Measurements from ENCODE around the gene NEDD4L. TPM values are rescaled to one million over a fixed set of nuclear protein-coding genes. Genes with fewer than 3 reads are reported as not detected.
A peak's percentile ranks its signal among the peaks of the same experiment; 100 is the strongest.
"Not testable (repeated sequence)": the region's sequence is repeated elsewhere in the genome, so short reads cannot be mapped to it uniquely, and the experiment has no call there.

The NEDD4L gene
- total RNA-seq, result 5.1 and 6.2 TPM in 2 replicates

DNA sequence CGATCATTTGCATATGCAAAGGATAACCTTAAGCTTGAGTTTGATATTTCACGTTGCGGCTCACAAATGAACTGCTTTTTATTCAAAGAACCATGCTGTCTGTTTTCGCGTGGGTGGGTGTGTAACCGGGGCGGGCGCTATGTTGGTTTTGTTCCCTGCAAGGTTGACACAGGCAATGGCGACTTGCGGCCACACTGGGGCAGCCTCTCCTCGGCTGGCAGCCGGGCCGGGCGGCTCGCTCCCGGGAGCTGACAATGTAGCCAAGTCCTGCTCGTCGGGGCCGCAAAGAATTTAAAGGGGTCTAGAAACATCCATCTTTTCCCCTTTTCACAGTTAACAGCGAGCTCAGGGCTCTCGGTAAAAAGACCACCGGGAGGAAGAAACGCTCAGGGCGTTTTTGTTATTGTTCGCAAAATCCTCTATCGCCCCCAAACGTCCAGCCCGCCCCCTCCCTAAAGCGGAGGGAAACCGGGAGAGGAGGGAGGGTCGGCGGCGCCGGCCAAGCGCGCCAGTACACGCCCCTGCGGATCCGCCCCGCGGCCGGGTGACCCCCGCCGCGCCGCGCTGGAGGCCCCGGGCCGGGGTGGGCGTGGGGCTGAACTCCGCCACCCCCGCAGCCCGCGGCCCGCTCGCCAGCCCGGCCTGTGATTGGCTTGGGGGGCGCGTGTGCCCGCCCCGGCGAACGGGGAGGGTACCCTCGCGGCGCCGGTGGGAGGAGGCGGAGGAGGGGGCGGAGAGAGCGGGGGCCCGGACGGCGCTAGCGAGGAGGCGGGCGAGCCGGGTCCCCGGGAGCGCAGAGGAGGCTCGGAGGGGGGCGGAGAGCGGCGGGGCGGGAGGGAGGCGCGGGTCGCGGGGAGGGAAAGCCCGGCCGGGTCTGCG, at the start of gene NEDD4L:
Gene NEDD4L, plus strand, starts transcription at position 736 of the 879 bp plus-strand sequence. CDS start 435 bp downstream, outside the sequence.
- intact Hi-C loops (cut with micrococcal nuclease), result loop anchor here (1.0 to 10.0 kb wide), 7 partner anchors 79 to 411 kb away; no protein-coding TSS in a partner anchor
- peaks cover 28% of the 10 kb centered on the region for H3K4me1 Mint-ChIP-seq (ENCODE audit: low read depth)
- H3K27ac Mint-ChIP-seq, result peak within 1 kb of the TSS; percentile 58
- H3K9me3 Mint-ChIP-seq, result no peaks in the 10 kb centered on the region
- H3K27me3 Mint-ChIP-seq (ENCODE audit: low read depth), result peaks cover 49% of the 10 kb centered on the region
- DNase-seq (ENCODE audit: low spot score), result peak; percentile 66
- H3K36me3 Mint-ChIP-seq (ENCODE audit: low read depth), result no peaks in the 10 kb centered on the region
- peak within 1 kb of the TSS; percentile 90 for H3K4me3 Mint-ChIP-seq (ENCODE audit: low read depth)

DNA sequence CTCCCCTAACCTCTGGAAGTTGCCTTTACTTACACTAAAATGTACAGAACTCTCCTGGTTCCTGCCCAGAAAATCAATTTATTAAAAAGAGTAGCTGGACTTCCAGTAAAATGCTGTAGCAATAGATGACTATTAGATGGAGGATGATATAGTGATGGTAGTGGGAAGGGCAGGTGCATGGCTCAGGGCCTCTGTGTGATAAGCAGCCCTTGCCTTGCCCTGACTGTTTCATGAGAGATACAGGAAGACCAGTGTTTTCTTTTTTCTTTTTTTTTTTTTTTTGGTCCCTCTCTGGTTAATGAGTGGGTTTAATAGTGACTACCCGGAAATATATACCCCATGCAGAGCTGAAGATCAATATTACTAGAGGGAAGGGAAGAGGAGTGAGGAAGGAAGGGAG, 48.7 kb upstream of the NEDD4L start:
- Mint-ChIP-seq H3K4me1 (ENCODE audit: low read depth) (no peaks in the 10 kb centered on the region), H3K9me3 (no peaks in the 10 kb centered on the region), H3K27me3 (ENCODE audit: low read depth) (peaks cover 3% of the 10 kb centered on the region), H3K36me3 (ENCODE audit: low read depth) (no peaks in the 10 kb centered on the region), H3K4me3 (ENCODE audit: low read depth) (no peak overlapping the region), H3K27ac (no peak overlapping the region)
- intact Hi-C loops (cut with micrococcal nuclease), result no loop called here
- DNase-seq (ENCODE audit: low spot score), result no peak

DNA sequence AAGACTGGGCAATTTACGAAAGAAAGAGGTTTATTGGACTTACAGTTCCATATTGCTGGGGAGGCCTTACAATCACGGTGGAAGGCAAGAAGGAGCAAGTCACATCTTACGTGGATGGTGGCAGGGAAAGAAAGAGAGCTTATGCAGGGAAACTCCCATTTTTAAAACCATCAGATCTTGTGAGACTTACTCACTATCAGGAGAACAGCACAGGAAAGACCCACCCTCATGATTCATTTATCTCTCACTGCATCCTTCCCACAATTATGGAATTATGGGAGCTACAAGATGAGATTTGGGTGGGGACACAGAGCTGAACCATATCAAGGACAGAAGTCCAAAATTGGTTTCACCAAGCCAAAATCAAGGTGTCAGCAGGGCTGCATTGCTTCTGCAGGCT, 47.1 kb upstream of the NEDD4L start:
- H3K27ac Mint-ChIP-seq; H3K36me3 Mint-ChIP-seq (ENCODE audit: low read depth); intact Hi-C loops (cut with micrococcal nuclease): not testable (repeated sequence)

DNA sequence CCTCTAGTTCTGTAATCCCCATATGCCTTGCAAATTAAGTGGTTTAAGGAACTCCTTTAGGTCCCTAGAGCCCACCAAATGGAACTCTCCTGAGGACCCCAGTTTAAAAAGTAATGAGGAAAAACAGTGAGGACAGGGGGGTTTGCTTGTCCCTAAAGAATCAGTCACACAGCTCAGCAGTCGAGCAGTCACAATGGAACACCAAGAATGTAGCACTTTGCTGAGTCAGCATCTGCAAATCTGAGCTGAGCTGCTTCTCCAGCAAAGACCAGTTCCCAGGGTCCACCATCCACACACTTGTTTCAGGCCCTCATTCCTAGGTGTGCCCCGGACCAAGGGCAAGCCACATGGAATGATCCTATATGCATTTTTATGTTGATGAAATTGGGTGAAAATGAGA, 46.2 kb upstream of the NEDD4L start:
- no peak for DNase-seq (ENCODE audit: low spot score)
- H3K36me3 Mint-ChIP-seq (ENCODE audit: low read depth), result no peaks in the 10 kb centered on the region
- no peaks in the 10 kb centered on the region for H3K9me3 Mint-ChIP-seq
- H3K4me1 Mint-ChIP-seq (ENCODE audit: low read depth), result no peaks in the 10 kb centered on the region
- H3K27me3 Mint-ChIP-seq (ENCODE audit: low read depth), result peaks cover 10% of the 10 kb centered on the region
- H3K27ac Mint-ChIP-seq, result no peak overlapping the region
- no peak overlapping the region for H3K4me3 Mint-ChIP-seq (ENCODE audit: low read depth)
- intact Hi-C loops (cut with micrococcal nuclease), result no loop called here

More for the DNA sequence above, 47.1 kb upstream of the NEDD4L start:
- not testable (repeated sequence) for H3K9me3 Mint-ChIP-seq; H3K27me3 Mint-ChIP-seq (ENCODE audit: low read depth); DNase-seq (ENCODE audit: low spot score); H3K4me1 Mint-ChIP-seq (ENCODE audit: low read depth); H3K4me3 Mint-ChIP-seq (ENCODE audit: low read depth)

DNA sequence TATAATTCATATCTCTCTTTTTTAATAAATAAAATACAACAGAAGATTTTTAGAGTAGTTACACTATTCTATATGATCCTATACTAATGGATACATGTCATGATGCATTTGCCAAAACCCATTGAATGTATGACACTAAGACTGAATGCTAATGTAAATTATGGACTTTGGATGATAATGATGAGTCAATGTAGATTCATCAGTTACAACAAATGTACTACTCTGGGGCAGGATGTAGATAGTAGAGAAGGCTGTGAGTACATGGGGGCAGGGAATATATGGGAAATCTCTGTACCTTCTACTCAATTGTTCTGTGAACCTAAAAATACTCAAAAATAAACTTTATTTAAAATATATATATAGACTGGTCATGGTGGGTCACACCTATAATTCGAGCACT, 45.6 kb upstream of the NEDD4L start:
- Mint-ChIP-seq H3K36me3 (ENCODE audit: low read depth) (no peaks in the 10 kb centered on the region), H3K4me1 (ENCODE audit: low read depth) (no peaks in the 10 kb centered on the region), H3K9me3 (no peaks in the 10 kb centered on the region), H3K4me3 (ENCODE audit: low read depth) (no peak overlapping the region), H3K27me3 (ENCODE audit: low read depth) (peaks cover 10% of the 10 kb centered on the region), H3K27ac (no peak overlapping the region)
- intact Hi-C loops (cut with micrococcal nuclease), result no loop called here
- DNase-seq (ENCODE audit: low spot score), result no peak

DNA sequence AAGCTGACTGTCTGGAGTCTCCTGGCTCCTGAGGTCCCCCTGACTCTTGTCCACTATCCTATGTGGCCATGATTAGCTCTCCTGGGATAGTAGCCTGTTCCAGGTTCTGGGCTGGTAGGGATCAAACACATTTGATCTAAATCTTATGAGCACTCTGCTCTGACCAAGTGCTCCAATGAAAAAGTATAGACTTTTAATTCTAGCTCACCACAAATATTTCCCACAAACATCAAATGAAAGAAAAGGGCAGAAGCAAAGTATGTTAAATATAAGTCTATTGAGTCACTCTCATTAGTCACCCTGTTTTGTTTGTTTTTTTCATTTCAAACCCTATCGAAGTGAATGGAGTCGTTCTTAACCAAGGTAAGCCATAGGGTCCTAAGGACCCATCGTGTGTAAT, 39.7 kb upstream of the NEDD4L start:
- H3K36me3 Mint-ChIP-seq (ENCODE audit: low read depth), result no peaks in the 10 kb centered on the region
- intact Hi-C loops (cut with micrococcal nuclease), result no loop called here
- peaks cover 8% of the 10 kb centered on the region for H3K27me3 Mint-ChIP-seq (ENCODE audit: low read depth)
- no peak for DNase-seq (ENCODE audit: low spot score)
- H3K27ac Mint-ChIP-seq, result no peak overlapping the region
- no peaks in the 10 kb centered on the region for H3K4me1 Mint-ChIP-seq (ENCODE audit: low read depth)
- H3K4me3 Mint-ChIP-seq (ENCODE audit: low read depth), result no peak overlapping the region
- H3K9me3 Mint-ChIP-seq, result no peaks in the 10 kb centered on the region

DNA sequence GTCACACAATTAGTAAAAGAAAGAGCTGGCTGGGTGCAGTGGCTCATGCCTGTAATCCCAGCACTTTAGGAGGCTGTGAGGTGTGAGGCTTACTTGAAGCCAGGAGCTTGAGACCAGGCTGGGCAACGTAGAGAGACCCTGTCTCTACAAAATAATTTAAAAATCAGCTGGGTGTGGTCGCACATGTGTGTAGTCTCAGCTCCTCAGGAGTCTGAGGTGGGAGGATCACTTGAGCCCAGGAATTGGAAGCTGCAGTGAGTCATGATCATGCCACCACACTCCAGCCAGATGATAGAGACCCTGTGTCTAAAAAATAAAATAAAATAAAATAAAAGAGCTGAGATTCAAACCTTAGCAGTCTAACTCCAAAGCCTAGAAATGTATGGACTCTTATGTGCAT, 39.0 kb upstream of the NEDD4L start:
- H3K9me3 Mint-ChIP-seq, result no peaks in the 10 kb centered on the region
- H3K36me3 Mint-ChIP-seq (ENCODE audit: low read depth), result no peaks in the 10 kb centered on the region
- H3K27me3 Mint-ChIP-seq (ENCODE audit: low read depth), result peaks cover 8% of the 10 kb centered on the region
- intact Hi-C loops (cut with micrococcal nuclease), result no loop called here
- DNase-seq (ENCODE audit: low spot score), result no peak
- H3K4me1 Mint-ChIP-seq (ENCODE audit: low read depth), result no peaks in the 10 kb centered on the region
- no peak overlapping the region for H3K4me3 Mint-ChIP-seq (ENCODE audit: low read depth)
- H3K27ac Mint-ChIP-seq, result no peak overlapping the region

DNA sequence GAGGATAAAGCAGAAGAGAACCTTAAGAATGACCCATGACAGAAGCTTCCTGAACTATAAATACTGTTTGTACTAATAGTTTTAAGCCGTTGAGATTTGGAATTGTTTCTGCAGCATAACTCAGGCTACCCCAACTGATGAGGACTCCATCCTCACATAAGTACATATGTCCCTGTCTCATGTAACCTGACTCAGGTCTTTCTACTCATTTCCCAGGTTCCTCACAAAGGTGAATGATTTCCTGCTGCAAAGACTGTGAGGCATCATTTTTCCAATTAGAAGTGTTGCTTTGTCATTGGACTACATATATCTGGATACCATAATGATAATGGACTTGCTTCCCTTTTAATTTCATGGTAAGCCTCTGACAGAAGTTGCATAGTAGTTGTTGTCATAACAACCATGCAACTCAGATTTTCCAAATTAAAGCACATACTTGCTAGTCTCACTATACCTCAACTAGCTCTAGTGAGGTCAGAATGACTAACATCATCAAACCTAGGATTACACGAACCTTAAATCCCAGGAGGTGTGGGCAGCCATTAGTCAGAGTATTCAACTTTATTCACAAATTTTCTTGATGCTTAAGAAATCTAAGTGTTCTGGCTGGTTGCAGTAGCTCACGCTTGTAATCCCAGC, 38.0 kb upstream of the NEDD4L start:
- DNase-seq (ENCODE audit: low spot score), result no peak
- Mint-ChIP-seq H3K4me1 (ENCODE audit: low read depth) (no peaks in the 10 kb centered on the region), H3K27ac (no peak overlapping the region), H3K27me3 (ENCODE audit: low read depth) (peaks cover 8% of the 10 kb centered on the region), H3K9me3 (no peaks in the 10 kb centered on the region), H3K4me3 (ENCODE audit: low read depth) (no peak overlapping the region), H3K36me3 (ENCODE audit: low read depth) (no peaks in the 10 kb centered on the region)
- intact Hi-C loops (cut with micrococcal nuclease), result no loop called here

DNA sequence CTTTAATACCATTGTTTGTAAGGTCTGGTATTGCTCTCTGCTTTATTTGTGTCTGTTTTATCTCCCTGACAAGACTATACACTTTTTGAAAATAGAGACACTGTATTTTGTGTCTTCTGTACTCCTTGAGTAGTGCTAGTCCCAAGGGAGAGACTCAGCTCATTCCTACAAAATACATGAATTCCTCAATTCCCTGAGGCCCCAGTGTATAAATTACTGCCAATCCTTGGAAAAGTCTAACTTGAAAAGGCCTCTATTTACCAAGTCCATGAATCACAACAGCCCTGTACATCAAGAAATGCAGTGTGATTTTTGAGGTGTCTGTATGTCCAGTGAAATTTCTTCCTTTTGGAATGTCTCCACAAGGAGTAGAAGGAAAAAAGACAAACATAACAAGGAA, 34.9 kb upstream of the NEDD4L start:
- H3K4me3 Mint-ChIP-seq (ENCODE audit: low read depth), result no peak overlapping the region
- no peaks in the 10 kb centered on the region for H3K9me3 Mint-ChIP-seq
- H3K36me3 Mint-ChIP-seq (ENCODE audit: low read depth), result no peaks in the 10 kb centered on the region
- H3K27me3 Mint-ChIP-seq (ENCODE audit: low read depth), result peaks cover 4% of the 10 kb centered on the region
- H3K27ac Mint-ChIP-seq, result no peak overlapping the region
- no peaks in the 10 kb centered on the region for H3K4me1 Mint-ChIP-seq (ENCODE audit: low read depth)
- intact Hi-C loops (cut with micrococcal nuclease), result no loop called here
- DNase-seq (ENCODE audit: low spot score), result no peak

DNA sequence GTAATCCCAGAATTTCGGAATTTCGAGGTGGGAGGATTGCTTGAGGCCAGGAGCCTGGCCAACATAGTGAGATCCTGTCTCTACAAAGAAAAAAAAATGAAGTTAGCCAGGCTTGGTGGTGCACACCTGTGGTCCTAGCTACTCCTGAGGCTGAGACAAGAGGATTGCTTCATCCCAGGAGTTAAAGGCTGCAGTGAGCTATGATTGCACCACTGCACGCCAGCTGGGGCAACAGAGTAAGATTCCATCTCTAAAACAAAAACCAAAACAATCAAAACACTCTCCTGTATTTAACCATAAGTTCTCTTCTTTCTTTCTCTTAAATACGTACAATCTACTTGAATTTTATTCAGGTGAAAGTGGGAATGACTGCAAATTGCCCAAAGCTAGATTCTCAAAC, 33.8 kb upstream of the NEDD4L start:
- Mint-ChIP-seq H3K27ac (no peak overlapping the region), H3K4me1 (ENCODE audit: low read depth) (no peaks in the 10 kb centered on the region), H3K4me3 (ENCODE audit: low read depth) (no peak overlapping the region), H3K27me3 (ENCODE audit: low read depth) (peaks cover 6% of the 10 kb centered on the region), H3K9me3 (no peaks in the 10 kb centered on the region), H3K36me3 (ENCODE audit: low read depth) (no peaks in the 10 kb centered on the region)
- no peak for DNase-seq (ENCODE audit: low spot score)
- intact Hi-C loops (cut with micrococcal nuclease), result no loop called here

DNA sequence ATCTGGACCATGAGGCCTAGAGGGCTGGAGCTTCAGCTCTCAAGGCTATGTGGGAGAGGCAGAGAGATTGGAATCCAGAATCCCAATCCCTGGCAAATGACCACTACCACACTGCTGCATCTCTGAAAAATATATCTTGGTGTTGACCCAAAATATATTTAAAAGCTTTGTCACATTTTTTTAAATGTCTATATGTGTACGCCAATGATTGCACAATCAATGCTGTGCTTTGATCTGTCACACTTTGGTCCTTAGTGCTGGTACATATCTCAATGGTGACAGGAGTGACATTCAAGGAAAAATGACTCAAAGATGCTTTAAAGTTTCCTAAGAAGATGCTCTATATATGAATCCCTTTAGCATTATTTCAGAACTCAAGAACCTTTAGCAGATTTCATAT, 31.7 kb upstream of the NEDD4L start:
- Mint-ChIP-seq H3K27ac (no peak overlapping the region), H3K4me1 (ENCODE audit: low read depth) (no peaks in the 10 kb centered on the region), H3K9me3 (no peaks in the 10 kb centered on the region), H3K27me3 (ENCODE audit: low read depth) (peaks cover 15% of the 10 kb centered on the region), H3K4me3 (ENCODE audit: low read depth) (no peak overlapping the region), H3K36me3 (ENCODE audit: low read depth) (no peaks in the 10 kb centered on the region)
- no peak for DNase-seq (ENCODE audit: low spot score)
- intact Hi-C loops (cut with micrococcal nuclease), result no loop called here

DNA sequence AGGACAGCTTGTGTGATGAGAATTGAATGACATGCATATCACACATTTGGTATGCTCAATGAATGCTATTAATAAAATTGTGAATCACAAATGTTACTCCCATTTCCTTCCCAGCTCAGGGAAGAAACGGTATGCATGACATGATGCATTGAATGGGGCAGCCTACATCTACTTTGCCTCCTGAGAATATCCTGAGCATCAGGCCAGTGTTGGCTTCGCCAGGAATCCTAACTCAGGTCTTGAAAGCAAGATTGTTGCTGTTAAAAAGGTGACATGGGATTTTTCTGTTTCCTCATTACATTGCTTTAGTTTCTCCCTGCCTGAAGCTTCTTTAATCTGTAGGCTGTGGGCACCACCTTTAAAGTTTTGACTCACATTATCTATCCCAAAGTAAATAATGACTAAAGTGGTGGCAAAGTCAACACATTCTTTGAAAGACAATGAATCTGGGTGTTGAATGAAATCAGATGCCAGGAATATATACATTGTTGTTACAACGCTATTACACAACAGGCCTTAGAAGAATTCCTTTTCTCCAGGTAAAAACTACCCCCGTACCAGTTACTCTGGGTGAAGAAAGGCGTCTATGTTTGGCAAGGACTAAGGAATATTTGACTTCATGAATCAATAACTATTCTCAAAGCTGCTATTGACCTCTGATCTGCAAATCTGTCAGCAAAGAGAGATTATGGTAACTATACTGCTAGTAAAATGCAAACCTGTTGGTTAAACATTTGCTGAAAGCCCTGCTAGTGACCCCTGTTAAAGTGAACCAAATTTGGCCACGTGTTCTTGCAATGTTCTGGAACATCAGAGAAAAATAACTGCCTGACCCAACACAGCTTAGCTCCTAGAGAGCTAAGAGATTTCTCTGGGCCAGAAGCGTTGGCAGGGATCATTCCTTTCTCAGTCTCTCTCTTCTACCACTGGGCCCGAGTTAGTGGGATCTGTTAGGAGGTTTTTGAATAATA, 30.5 kb upstream of the NEDD4L start:
- H3K27ac Mint-ChIP-seq, result no peak overlapping the region
- H3K9me3 Mint-ChIP-seq, result no peaks in the 10 kb centered on the region
- intact Hi-C loops (cut with micrococcal nuclease), result no loop called here
- H3K27me3 Mint-ChIP-seq (ENCODE audit: low read depth), result peaks cover 15% of the 10 kb centered on the region
- DNase-seq (ENCODE audit: low spot score), result no peak
- no peak overlapping the region for H3K4me3 Mint-ChIP-seq (ENCODE audit: low read depth)
- no peaks in the 10 kb centered on the region for H3K4me1 Mint-ChIP-seq (ENCODE audit: low read depth)
- no peaks in the 10 kb centered on the region for H3K36me3 Mint-ChIP-seq (ENCODE audit: low read depth)

Measured in activated T-helper 2 cell treated with anti-CD3 and anti-CD28 coated beads, Interferon-gamma antibody, Interleukin-2, Interleukin-4, amounts not matched to agents 10 μg/mL and 5 μg/mL and 100 μg/mL, durations not matched to agents 14 hours and 24 hours and 36 hours (primary cell).